Measurements from ENCODE around the gene PRELID1. TPM values are rescaled to one million over a fixed set of nuclear protein-coding genes. Genes with fewer than 3 reads are reported as not detected.
A peak's percentile ranks its signal among the peaks of the same experiment; 100 is the strongest.

PRELID1 gene
- total and polyA plus RNA-seq, 7 experiments from 2014 or later = 49.0 to 177 (median 84.5) TPM

DNA sequence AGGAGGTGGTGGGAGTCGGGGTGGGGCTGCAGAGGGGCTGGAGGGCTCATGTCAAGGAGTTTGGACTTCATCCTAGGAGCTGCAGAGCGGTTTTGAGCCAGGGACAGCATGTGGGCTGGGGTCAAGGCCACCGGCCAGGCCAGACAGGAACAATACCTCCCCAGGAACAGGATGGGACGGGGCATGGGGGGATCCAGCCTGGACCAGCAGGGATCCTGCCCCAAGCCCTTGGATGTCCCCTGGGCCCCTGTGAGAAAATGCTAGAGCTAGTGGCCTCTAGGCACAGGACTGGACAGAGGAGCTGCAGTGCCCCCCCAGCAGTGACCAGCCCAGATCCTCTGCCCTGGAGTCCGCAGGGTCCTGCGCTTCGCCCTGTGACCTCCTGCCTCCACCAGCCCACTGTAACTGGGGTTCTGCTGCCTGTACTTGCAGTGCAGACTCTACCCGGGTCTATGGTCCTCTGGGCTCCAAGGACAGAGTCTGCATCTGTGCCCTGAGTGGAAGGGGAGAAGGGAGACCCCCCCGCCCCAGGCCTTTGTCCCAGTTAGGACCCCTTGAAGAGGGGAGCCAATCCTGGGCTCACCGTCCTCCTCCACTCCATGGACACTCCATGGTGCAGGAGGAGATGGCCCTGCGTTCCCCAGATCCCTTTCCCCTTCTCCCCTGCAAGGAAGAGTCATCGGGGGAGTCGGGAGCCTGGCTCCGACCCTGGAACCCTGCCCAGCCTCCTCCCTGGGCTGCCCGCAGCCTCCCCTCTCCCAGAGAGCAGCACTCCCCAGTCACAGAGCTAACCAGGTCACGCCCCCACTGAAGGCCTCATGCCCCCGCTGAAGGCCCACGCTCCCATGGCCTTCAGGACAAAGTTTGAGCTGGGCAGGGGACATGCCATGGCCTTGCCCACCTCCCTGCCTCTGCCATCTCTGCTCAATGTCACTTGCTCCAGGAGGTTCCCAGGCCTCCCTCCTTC lies 11.1 kb downstream of the PRELID1 start:
- Histone ChIP-seq H3K9me3 (ENCODE audit: control insufficient read depth in 2 of 3, low read length in 3 of 3) (no peaks in the 10 kb centered on the region), H3K4me3 (ENCODE audit: low read length) (no peak overlapping the region), H3K4me1 (ENCODE audit: control insufficient read depth in 2 of 2, insufficient read depth in 2 of 2, low read length in 2 of 2) (peaks cover 21 to 22% of the 10 kb centered on the region in 2 donors), H3K27ac (ENCODE audit: low read depth, low read length) (no peak overlapping the region), H3K36me3 (ENCODE audit: control insufficient read depth in 2 of 3, insufficient read depth in 3 of 3, low read length in 3 of 3) (no peaks in the 10 kb centered on the region), H3K27me3 (ENCODE audit: control insufficient read depth in 2 of 2, insufficient read depth in 2 of 2, low read length in 2 of 2) (no peaks in the 10 kb centered on the region)
- H3K27ac Mint-ChIP-seq = peak overlapping the region in 1 of 9 donors; percentile 23
- ChIA-PET CTCF (interaction anchor here (0.6 to 2.2 kb wide), 3 partner anchors 36 to 742 kb away, joined by 3 to 7 read pairs (median 4); no protein-coding TSS in a partner anchor), POLR2A (interaction anchor here (0.6 kb wide), 1 partner anchor 58 kb away, joined by 4 read pairs; no protein-coding TSS in a partner anchor)
- H3K27me3 Mint-ChIP-seq = peaks cover 0 to 5% (median 0%) of the 10 kb centered on the region in 5 donors
- ATAC-seq (no peak), DNase-seq (no peak)
- peaks cover 11 to 58% (median 29%) of the 10 kb centered on the region in 7 donors for H3K4me1 Mint-ChIP-seq
- H3K36me3 Mint-ChIP-seq = peaks cover 0 to 15% (median 4%) of the 10 kb centered on the region in 5 donors
- peak overlapping the region in 1 of 10 donors; percentile 7 for H3K4me3 Mint-ChIP-seq
- intact Hi-C loops (cut with micrococcal nuclease) = loop anchor here in 1 of 2 donors (10.0 kb wide), 1 partner anchor 670 kb away; the partner anchor contains the start of gene TSPAN17
- peaks cover 0 to 4% (median 0%) of the 10 kb centered on the region in 11 donors for H3K9me3 Mint-ChIP-seq

DNA sequence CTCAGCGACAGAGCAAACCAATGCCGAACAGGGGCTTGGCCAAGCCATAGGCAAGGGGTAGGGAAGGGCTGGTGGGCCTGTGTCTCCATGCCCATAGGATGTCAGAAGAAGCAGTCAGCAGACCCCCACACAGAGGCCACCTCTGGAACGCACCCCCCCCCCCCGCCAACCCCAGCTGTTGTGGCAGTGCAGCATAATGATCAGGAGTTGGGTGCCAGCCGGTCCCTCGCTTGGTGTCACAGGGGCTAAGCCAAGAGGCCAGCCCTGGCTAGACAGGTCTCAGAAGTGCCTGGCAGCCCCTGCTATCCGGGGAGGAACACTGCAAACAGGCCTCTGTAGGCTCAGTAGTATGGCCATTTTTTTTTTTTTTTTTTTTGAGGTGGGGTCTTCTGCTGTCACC lies 11.8 kb downstream of the PRELID1 start:
- no peaks in the 10 kb centered on the region for H3K36me3 ChIP-seq (ENCODE audit: control insufficient read depth in 2 of 3, insufficient read depth in 3 of 3, low read length in 3 of 3)
- H3K27ac ChIP-seq (ENCODE audit: low read depth, low read length) = no peak overlapping the region
- peaks cover 14% of the 10 kb centered on the region in 2 donors for H3K4me1 ChIP-seq (ENCODE audit: control insufficient read depth in 2 of 2, insufficient read depth in 2 of 2, low read length in 2 of 2)
- Mint-ChIP-seq H3K27ac (no peak overlapping the region), H3K27me3 (peaks cover 0 to 5% (median 0%) of the 10 kb centered on the region in 5 donors), H3K9me3 (peaks cover 0 to 5% (median 0%) of the 10 kb centered on the region in 11 donors), H3K36me3 (peaks cover 0 to 22% (median 6%) of the 10 kb centered on the region in 5 donors), H3K4me3 (no peak overlapping the region), H3K4me1 (peaks cover 11 to 57% (median 30%) of the 10 kb centered on the region in 7 donors)
- CTCF ChIA-PET = interaction anchor here (0.6 to 2.5 kb wide), 9 partner anchors 27 to 742 kb away, joined by 3 to 9 read pairs (median 4); no protein-coding TSS in a partner anchor
- DNase-seq (no peak), ATAC-seq (no peak)
- intact Hi-C loops (cut with micrococcal nuclease) = loop anchor here in 1 of 2 donors (10.0 kb wide), 1 partner anchor 671 kb away; the partner anchor contains the start of gene TSPAN17
- POLR2A ChIA-PET = interaction anchor here (0.6 kb wide), 1 partner anchor 57 kb away, joined by 4 read pairs; no protein-coding TSS in a partner anchor
- H3K27me3 ChIP-seq (ENCODE audit: control insufficient read depth in 2 of 2, insufficient read depth in 2 of 2, low read length in 2 of 2) = no peaks in the 10 kb centered on the region
- no peak overlapping the region for H3K4me3 ChIP-seq (ENCODE audit: low read length)
- H3K9me3 ChIP-seq (ENCODE audit: control insufficient read depth in 2 of 3, low read length in 3 of 3) = no peaks in the 10 kb centered on the region

DNA sequence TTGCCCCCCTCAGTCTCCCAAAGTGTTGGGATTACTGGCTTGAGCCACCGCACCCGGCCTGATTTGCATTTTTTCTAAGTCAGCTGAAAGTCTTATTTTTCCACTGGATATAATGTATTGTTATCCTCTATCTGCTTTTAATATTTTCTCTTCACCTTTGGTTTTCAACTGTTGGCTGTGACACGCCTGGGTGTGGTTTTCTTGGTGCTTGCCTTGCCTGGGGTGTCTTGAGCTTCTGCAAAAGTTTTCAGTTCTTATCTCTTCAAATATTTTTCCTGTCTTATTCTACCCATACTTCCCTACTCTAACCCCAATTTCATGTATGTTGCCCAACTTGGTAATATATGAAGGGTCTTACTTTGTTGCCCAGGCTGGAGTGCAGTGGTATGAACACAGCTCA lies 12.4 kb downstream of the PRELID1 start:
- CTCF ChIA-PET = interaction anchor here (0.6 to 2.5 kb wide), 9 partner anchors 26 to 203 kb away, joined by 3 to 9 read pairs (median 4); no protein-coding TSS in a partner anchor
- H3K4me3 Mint-ChIP-seq = no peak overlapping the region
- H3K27me3 ChIP-seq (ENCODE audit: control insufficient read depth in 2 of 2, insufficient read depth in 2 of 2, low read length in 2 of 2) = no peaks in the 10 kb centered on the region
- H3K27me3 Mint-ChIP-seq = peaks cover 0 to under 1% (median 0%) of the 10 kb centered on the region in 5 donors
- no peaks in the 10 kb centered on the region for H3K36me3 ChIP-seq (ENCODE audit: control insufficient read depth in 2 of 3, insufficient read depth in 3 of 3, low read length in 3 of 3)
- peak overlapping the region in 1 of 9 donors; percentile 58 for H3K27ac Mint-ChIP-seq
- ATAC-seq (no peak), DNase-seq (no peak)
- no peak overlapping the region for H3K4me3 ChIP-seq (ENCODE audit: low read length)
- no peaks in the 10 kb centered on the region for H3K9me3 ChIP-seq (ENCODE audit: control insufficient read depth in 2 of 3, low read length in 3 of 3)
- peaks cover 6 to 51% (median 26%) of the 10 kb centered on the region in 7 donors for H3K4me1 Mint-ChIP-seq
- H3K9me3 Mint-ChIP-seq = peaks cover 0 to 5% (median 0%) of the 10 kb centered on the region in 11 donors
- peaks cover 0 to 20% (median 6%) of the 10 kb centered on the region in 5 donors for H3K36me3 Mint-ChIP-seq
- intact Hi-C loops (cut with micrococcal nuclease) = loop anchor here in 1 of 2 donors (10.0 kb wide), 1 partner anchor 671 kb away; the partner anchor contains the start of gene TSPAN17
- no peak overlapping the region for H3K27ac ChIP-seq (ENCODE audit: low read depth, low read length)
- peaks cover 8% of the 10 kb centered on the region in 2 donors for H3K4me1 ChIP-seq (ENCODE audit: control insufficient read depth in 2 of 2, insufficient read depth in 2 of 2, low read length in 2 of 2)
- POLR2A ChIA-PET = interaction anchor here (0.9 kb wide), 1 partner anchor 134 kb away, joined by 3 read pairs; no protein-coding TSS in a partner anchor

DNA sequence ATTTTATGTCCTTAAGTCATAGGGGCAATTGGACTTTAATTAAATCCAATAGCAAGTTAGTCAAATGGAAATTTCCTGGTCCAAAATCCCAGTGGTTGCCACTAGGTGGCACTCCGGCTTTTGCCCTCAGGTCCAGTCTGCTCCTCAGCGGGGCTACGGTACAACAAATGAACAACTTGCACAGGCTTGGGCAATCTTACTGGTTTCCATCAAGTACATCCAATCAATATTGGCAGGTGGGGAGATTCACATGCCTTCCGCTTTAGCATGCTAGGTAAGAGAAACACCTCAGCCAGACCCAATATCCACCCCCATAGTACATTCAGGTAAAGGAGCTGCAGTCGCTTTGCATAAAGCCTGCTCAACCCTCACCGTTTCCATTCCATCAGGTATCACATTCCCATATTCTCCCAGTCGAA lies 14.4 kb downstream of the PRELID1 start:
- intact Hi-C loops (cut with micrococcal nuclease) = loop anchor here (1.0 to 10.0 kb wide), 9 partner anchors 33 to 673 kb away; partner anchors contain the start of genes LMAN2 (in 1 of the 2) and TSPAN17 (in 1 of the 2)
- Histone ChIP-seq H3K4me3 (ENCODE audit: low read length) (no peak overlapping the region), H3K4me1 (ENCODE audit: control insufficient read depth in 2 of 2, insufficient read depth in 2 of 2, low read length in 2 of 2) (peaks cover 1% of the 10 kb centered on the region in 2 donors), H3K27ac (ENCODE audit: low read depth, low read length) (no peak overlapping the region), H3K36me3 (ENCODE audit: control insufficient read depth in 2 of 3, insufficient read depth in 3 of 3, low read length in 3 of 3) (no peaks in the 10 kb centered on the region), H3K9me3 (ENCODE audit: control insufficient read depth in 2 of 3, low read length in 3 of 3) (no peaks in the 10 kb centered on the region), H3K27me3 (ENCODE audit: control insufficient read depth in 2 of 2, insufficient read depth in 2 of 2, low read length in 2 of 2) (no peaks in the 10 kb centered on the region)
- ChIA-PET POLR2A (interaction anchor here (1.5 to 2.1 kb wide), 2 partner anchors 34 to 65 kb away, joined by 5 read pairs; partner anchors contain the start of gene LMAN2), CTCF (interaction anchor here (0.6 to 3.1 kb wide), 15 partner anchors 9 to 221 kb away, joined by 3 to 25 read pairs (median 4); partner anchors contain the start of gene PDLIM7)
- H3K4me3 Mint-ChIP-seq = no peak overlapping the region
- H3K27ac Mint-ChIP-seq = peak overlapping the region in 2 of 9 donors; percentile 32 to 37
- peaks cover 0 to 28% (median 10%) of the 10 kb centered on the region in 5 donors for H3K36me3 Mint-ChIP-seq
- ATAC-seq (peak; percentile 84), DNase-seq (peak; percentile 41 to 73 (median 69))
- no peaks in the 10 kb centered on the region for H3K27me3 Mint-ChIP-seq
- H3K9me3 Mint-ChIP-seq = peaks cover 0 to 5% (median 0%) of the 10 kb centered on the region in 11 donors
- H3K4me1 Mint-ChIP-seq = peaks cover 0 to 49% (median 20%) of the 10 kb centered on the region in 7 donors

DNA sequence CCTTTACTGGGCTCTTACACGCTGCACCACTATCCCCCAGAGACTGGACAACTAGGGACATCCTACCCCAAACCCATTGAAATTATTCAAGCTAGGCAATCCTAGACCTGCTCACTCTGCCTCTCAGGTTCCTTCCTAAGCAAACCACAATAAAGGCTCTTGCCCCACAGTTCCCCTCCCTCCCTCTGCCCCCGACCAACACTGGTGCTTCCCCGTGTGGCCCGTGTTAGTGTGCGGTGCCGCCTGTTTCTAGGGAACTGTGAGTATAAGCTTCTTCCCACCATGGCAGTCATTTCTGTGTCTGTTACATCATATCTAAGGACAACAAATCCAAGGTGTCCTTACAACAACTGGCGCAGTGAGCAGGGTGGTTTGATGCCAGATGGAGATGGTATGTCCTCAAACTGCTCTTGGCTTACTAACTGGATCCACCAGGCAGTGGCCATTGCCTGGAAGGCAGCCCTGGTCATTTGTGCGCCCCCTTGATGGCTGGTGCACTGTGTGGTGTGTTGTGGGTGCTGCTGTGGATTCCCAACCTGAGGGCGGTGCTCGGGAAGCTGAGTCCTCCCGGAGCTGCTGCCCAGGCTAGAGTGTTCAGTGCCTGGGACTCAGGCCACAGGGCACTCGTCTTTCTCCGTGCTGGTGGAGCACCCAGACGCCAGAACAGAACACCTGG lies 16.5 kb downstream of the PRELID1 start:
- no peaks in the 10 kb centered on the region for H3K27me3 Mint-ChIP-seq
- ChIA-PET POLR2A (no interaction called here), CTCF (interaction anchor here (0.9 to 3.1 kb wide), 5 partner anchors 11 to 133 kb away, joined by 3 to 25 read pairs (median 13); no protein-coding TSS in a partner anchor)
- no peak for DNase-seq
- peaks cover 0 to 4% (median 0%) of the 10 kb centered on the region in 11 donors for H3K9me3 Mint-ChIP-seq
- Histone ChIP-seq H3K36me3 (ENCODE audit: control insufficient read depth in 2 of 3, insufficient read depth in 3 of 3, low read length in 3 of 3) (peaks cover 0 to 4% (median 0%) of the 10 kb centered on the region in 3 experiments), H3K4me1 (ENCODE audit: control insufficient read depth in 2 of 2, insufficient read depth in 2 of 2, low read length in 2 of 2) (no peaks in the 10 kb centered on the region), H3K27me3 (ENCODE audit: control insufficient read depth in 2 of 2, insufficient read depth in 2 of 2, low read length in 2 of 2) (no peaks in the 10 kb centered on the region), H3K9me3 (ENCODE audit: control insufficient read depth in 2 of 3, low read length in 3 of 3) (no peaks in the 10 kb centered on the region), H3K27ac (ENCODE audit: low read depth, low read length) (no peak overlapping the region), H3K4me3 (ENCODE audit: low read length) (no peak overlapping the region)
- H3K27ac Mint-ChIP-seq = peak overlapping the region in 2 of 9 donors; percentile 29 to 41
- peak; percentile 64 for ATAC-seq
- H3K4me1 Mint-ChIP-seq = peaks cover 0 to 49% (median 21%) of the 10 kb centered on the region in 7 donors
- no peak overlapping the region for H3K4me3 Mint-ChIP-seq
- intact Hi-C loops (cut with micrococcal nuclease) = loop anchor here (2.0 to 10.0 kb wide), 2 partner anchors 71 to 675 kb away; partner anchors contain the start of gene TSPAN17 (in 1 of the 2)
- H3K36me3 Mint-ChIP-seq = peaks cover 0 to 29% (median 10%) of the 10 kb centered on the region in 5 donors
